ENCODE measurements around the gene HTR2C.
"Not testable (repeated sequence)": the region's sequence is repeated elsewhere in the genome, so short reads cannot be mapped to it uniquely, and the experiment has no call there.

HTR2C gene

DNA sequence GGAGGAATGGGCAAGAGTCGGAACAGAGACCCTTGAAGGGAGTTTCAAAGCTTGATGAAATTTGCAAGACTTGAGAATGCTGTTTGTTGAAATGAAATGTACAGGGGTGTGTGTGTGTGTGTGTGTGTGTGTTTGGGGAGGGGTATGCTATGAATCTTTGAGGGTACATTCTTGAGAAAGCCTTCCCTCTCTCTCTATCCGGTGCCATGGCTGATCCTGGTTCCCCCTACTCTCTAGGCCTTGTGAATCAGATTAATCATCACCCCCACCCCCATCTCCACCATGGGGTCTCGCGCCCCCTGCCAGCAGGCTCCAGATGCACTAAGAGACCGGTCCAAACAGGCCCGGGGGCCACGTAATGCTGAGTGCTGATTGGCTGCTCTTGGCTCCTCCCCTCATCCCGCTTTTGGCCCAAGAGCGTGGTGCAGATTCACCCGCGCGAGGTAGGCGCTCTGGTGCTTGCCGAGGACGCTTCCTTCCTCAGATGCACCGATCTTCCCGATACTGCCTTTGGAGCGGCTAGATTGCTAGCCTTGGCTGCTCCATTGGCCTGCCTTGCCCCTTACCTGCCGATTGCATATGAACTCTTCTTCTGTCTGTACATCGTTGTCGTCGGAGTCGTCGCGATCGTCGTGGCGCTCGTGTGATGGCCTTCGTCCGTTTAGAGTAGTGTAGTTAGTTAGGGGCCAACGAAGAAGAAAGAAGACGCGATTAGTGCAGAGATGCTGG is at the start of gene HTR2C:
Gene HTR2C, plus strand, starts transcription at position 441 of the 729 bp plus-strand sequence. CDS start 142,851 bp downstream, outside the sequence.
- DNase-seq, result no peak

DNA sequence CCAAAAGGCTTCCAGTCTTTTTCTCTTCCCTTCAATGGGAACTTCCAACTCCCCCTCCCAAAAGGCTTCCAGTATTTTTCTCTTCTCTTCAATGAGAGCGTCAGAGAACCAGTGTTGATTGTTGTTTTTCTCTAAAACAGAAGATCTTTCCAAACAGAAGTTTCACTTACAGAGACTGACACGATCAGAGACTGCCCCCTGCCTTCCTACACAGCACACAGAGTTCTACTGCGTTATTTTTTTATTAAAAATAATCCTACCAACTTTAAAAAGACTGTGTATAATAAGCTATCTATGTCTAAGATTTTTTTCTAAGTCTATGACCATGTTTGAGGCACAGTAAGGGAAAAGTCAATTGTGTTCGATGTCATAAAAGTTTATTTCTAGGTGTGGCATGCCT is 3.5 kb upstream of the HTR2C start:
- no peak for DNase-seq

DNA sequence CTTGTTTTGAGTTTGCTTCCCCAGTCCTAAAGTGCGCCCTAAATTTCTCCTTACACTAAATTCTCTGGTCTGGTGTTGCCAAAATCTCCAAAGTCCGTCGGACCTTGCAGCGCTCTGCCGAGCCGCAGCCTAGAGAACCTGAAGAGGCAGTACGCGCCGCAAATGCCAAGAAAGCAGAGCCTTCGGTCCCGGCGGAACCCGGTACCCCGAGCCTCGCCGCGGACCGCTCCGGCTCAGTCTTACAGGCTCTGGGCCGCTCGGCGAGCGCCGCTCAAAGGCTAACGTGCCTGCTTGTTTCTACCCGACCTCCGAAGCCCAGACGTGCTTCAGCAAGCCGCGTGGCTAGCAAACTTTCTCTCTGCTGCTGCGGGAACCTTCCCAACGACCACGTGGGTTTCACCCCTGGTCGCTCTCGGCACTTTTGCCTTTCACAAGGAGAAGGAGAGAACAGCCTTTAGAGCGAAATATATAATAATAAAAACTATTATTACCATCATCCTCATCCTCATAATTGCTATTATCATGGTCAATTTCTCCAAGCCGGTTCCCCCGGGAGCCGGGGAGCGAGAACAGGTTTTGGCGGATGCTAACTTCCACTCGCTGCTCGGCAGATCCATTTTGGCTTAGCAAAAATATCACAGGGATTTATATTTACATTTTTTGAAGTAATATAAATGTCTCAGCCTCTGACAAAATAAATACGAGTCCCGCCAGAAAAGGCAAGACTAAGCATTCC is 2.2 kb upstream of the HTR2C start:
- no peak for DNase-seq

- DNase-seq, result no peak
These were observed 1.6 kb upstream of the HTR2C start for GRCh38 chrX:114582264-114582632.

DNA sequence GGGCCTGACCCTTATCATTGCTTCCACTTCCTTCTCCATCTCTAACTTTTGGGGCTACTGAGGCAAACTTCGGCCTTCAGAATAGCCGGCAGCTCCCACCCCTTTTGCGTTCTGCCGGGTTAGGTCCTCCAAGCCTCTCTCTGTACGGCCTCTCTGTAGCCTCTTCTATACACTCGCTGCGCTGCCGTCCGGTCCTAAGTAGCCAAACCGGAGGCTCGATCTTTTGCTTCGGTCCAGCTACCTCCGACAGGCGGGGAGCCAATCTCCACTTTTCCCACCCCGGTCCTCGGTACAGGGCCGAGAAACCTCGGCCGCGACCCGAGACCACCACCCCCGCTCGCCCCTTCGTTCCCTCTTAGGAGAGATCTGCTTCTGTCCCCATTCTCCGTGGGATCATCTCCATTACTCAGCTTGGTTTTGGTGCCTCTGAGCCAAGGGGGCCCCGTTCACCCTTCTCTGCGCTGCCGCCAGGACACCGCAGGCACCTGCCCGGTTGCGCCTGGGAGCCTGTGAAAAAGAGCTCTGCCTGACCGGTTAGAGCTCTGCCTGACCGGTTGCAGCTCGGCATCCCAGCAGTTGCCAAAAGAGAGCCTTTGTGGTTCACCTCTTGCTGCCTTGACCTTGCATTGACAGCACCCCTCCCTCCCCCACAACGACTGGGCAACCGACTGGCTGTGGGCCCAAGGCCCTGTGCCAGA is 1.0 kb upstream of the HTR2C start:
- DNase-seq, result no peak

DNA sequence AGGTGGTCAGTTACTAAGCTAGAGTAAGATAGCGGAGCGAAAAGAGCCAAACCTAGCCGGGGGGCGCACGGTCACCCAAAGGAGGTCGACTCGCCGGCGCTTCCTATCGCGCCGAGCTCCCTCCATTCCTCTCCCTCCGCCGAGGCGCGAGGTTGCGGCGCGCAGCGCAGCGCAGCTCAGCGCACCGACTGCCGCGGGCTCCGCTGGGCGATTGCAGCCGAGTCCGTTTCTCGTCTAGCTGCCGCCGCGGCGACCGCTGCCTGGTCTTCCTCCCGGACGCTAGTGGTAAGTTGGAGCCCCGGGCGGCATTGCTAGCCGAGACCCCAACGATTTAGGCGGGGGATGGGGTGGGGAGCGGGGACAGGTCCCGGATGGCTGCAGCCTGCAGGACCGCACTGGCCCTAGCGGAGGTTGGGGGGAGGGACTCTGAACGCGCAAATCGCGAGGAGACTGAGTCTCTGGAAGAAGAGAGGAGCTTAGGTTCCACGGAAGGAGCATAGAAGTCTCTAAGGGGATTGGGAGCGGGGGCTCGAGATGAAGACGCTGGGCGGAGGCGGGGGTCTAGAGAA is 573 bp downstream of the HTR2C start:
- DNase-seq, result no peak

DNA sequence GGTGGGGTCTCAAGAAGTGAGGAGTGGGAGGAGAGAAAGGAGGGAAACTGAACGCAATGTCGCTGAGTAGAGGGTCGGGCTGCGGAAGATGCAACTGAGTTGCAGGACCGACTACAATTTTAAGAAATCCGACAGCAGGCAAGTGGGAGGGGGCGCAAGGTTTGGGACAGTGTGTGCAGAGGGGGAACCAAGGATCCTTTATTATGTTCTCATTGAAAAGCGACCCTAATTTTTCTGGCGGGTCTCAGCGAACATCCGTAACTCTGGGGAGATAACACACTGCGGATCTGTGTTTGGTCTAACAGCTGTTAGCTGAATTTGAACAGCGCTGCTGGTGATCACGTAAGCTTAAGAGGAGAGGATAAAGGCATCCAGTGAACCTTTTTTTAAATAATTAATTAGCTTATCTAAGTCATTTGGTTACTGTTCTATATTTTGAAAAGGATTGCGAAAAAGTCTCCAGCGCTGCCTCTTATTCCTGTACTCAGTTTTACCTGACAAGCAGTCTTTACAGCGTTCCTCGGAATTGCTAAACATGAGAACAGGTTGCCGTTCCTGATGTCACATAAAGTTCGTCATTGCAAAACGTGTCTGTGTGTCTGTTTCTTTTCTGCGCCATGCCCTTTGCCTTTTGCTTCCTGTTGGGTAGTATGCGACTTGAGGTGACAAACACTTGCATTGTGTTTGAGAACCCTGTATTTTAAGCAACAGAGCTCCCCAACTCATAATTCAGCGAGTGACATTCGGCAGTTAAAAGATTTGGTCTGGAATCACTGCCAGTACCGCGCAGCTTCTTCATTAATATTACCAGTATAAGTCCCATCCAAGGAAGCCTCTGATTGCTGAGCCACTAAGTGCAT is 1.3 kb downstream of the HTR2C start:
- no peak for DNase-seq

DNA sequence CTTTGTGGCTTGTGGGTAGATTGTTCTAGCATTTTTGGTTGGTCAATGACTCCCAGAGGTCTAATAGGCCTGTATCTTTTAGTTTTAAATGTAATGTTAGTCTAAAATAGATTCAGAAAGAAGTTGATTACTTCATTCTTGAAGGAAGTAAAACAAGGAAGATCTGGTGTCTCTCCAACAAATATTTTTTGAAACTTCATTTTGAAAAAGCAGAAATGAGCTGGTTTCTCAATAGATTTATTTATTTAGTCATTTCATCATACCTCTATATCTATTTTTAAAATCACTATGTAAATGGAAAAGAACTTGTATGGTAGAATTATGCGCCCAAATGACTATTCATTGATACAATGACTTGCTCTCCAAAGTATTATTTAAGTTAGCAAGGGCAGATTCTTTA is 7.2 kb downstream of the HTR2C start:
- DNase-seq, result no peak

- no peak for DNase-seq
These were observed 15.4 kb downstream of the HTR2C start for GRCh38 chrX:114599305-114599704.

- DNase-seq, result no peak
These were observed 16.0 kb downstream of the HTR2C start for GRCh38 chrX:114599911-114600310.

DNA sequence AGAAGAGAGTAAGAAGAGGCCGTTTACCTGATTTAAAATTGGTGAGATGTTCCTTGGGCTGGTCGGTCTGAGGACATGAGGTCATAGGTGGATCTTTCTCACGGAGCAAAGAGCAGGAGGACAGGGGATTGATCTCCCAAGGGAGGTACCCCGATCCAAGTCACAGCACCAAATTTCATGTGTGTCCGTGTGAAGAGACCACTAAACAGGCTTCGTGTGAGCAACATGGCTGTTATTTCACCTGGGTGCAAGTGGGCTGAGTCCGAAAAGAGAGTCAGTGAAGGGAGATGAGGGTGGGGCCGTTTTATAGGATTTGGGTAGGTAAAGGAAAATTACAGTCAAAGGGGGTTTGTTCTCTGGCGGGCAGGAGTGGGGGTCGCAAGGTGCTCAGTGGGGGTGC is 22.7 kb downstream of the HTR2C start:
- not testable (repeated sequence) for DNase-seq

DNA sequence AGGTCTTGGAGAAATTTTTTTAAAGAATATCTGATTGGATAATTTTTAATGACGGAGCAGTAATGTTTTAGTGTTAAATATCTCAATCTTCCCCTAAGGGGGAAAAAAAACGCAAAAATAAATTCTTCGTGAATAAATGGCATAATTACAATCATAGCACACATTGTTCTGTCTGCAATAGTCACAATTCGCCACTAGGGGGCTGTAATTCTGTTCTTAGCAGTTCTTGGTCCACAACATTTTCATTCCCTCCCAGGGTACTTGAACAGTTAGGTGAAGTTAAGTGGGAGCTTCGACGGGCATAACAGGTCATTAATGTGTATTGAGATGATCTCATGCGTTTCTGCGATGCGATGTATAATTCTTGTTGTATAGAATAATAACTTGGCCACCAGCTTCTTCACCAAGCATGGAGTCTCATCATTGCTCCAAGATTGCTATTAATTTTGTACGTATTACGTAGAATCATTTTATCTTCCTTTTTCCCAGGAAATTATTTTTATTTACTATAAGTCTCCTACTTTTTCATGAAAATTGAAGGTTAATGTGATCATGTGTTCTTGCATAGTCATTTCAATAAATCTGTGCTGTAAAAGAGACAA is 27.2 kb downstream of the HTR2C start:
- peak; percentile 12 for DNase-seq

GRCh38 chrX:114615765-114616164 is 31.9 kb downstream of the HTR2C start:
- no peak for DNase-seq

GRCh38 chrX:114619874-114620273 is 36.0 kb downstream of the HTR2C start:
- no peak for DNase-seq

DNA sequence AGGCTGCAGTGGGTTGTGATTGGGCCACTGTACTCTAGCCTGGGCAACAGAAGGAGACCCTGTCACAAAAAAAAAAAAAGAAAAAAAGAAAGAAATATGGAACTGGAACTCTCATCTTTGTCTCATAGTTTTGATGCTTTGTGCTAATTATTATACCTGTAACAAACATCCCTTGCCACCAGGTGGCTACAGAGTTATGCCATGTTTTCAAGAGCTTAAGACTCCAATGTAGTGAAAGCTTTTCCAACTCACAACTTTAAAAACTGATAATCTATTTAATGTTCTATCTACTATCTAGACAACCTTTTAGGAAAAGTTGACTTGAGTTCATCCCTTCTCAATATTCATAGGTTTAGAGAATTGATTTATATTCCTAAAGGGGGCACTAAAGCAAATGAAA is 42.4 kb downstream of the HTR2C start:
- DNase-seq, result no peak

- no peak for DNase-seq
These were observed 52.1 kb downstream of the HTR2C start for GRCh38 chrX:114635986-114636385.

- DNase-seq, result no peak
These were observed 66.5 kb downstream of the HTR2C start for GRCh38 chrX:114650351-114650750.

GRCh38 chrX:114675365-114675764 is 91.5 kb downstream of the HTR2C start:
- no peak for DNase-seq

DNA sequence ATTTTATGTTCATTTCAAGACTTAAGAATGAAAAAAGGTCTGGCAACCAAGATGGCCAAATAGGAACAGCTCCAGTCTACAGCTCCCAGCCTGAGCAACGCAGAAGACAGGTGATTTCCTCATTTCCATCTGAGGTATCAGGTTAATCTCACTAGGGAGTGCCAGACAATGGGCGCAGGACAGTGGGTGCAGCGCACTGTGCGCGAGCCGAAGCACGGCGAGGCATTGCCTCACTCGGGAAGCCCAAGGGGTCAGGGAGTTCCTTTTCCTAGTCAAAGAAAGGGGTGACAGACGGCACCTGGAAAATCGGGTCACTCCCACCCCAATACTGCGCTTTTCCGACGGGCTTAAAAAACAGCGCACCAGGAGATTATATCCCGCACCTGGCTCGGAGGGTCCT is 116.6 kb downstream of the HTR2C start:
- not testable (repeated sequence) for DNase-seq

- no peak for DNase-seq
These were observed 125.5 kb downstream of the HTR2C start for GRCh38 chrX:114709406-114709805.

DNA sequence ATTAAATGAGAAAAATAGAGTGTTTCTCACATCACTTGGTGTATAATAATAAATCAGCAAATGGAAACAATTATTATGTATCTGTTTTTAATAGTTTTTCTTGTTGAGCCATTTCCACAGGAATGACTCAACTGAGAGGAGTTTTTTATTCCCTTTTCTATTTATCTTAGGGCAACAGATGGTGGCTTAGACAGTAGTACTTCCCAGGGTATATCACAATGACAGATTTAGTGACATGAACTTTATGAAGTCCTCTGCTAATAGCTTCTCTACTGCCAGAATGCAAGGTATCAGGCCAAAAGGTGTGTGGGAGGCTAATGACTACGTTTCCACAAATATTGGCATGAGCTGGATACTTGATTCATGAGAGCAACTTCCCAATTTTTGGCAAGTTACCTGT is 126.7 kb downstream of the HTR2C start:
- DNase-seq, result no peak

DNA sequence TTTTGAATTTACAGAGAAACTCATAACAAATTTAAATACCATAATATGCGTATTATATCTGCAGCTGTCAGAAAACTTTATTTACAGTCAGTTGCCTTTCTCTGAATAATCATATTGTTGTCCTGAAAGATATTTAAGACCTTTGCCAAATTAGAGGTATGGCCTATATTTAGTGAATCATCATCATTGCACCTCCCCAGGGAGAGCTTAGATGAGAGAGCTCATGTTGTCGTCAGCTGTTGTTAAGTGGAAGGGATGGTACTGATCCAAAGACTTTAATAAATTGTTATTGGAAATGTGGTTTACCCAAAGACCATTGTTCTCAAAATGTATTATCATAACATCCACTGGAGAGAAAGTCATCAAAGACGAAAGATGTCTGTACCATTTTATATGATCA is 128.6 kb downstream of the HTR2C start:
- no peak for DNase-seq
